OCI-LY1 (cell line): ENCODE measurements around the gene TPST1.

Experiments
- CTCF ChIP-seq: fragments of 200-600 bp; sonication (generic), shearing (Covaris generic); IDR thresholded peaks from 2 replicates; pipeline ENCODE4 v1.5.1; 2017; ENCODE audit warnings: mild to moderate bottlenecking, antibody characterized with exemption, low read length, moderate library complexity, mixed read lengths
- EZH2 ChIP-seq: fragments of 200-600 bp; sonication (generic), shearing (Covaris generic); IDR thresholded peaks from 2 replicates; pipeline ENCODE4 v1.8.0; 2017; ENCODE audit warnings: borderline replicate concordance, mixed run types, mild to moderate bottlenecking, antibody characterized with exemption, low read length, moderate library complexity, mixed read lengths

DNA sequence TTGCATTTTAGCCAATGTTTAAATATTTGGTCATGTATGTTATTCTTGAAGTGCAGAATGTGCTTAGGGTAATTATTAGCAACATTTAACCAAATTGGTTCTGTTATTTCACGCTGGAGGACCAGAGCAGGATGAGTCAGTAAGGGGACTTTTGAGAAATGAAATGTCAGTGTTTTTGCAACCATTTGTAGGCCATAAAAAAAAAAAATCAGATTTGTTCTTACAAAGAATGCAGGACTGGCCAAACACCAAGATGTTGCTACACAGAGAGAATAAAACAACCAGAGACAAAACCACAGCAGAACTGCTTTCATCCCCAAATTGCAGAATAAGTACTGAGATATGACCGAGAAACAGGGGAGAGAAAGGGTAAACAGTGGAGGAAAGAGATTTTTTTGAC, 62.1 kb downstream of the TPST1 start:
- TF ChIP-seq CTCF = no peak
- no peak for TF ChIP-seq EZH2
